ENCODE results near the gene RBMXL3. TPM values are rescaled to one million over a fixed set of nuclear protein-coding genes. Genes with fewer than 3 reads are reported as not detected.
"Not testable (repeated sequence)": the region's sequence is repeated elsewhere in the genome, so short reads cannot be mapped to it uniquely, and the experiment has no call there.

The RBMXL3 gene
- total RNA-seq: not detected in 2 replicates

- no peak for DNase-seq (ENCODE audit: extremely low read depth, low read depth, low spot score)
Measured at GRCh38 chrX:115189110-115189509, at the start of gene RBMXL3. RBMXL3 (plus strand) TSS chrX:115189410; CDS start chrX:115189442, 32 bp downstream.

GRCh38 chrX:115142057-115142456 is 47.2 kb upstream of the RBMXL3 start:
- DNase-seq (ENCODE audit: extremely low read depth, low read depth, low spot score): no peak

- DNase-seq (ENCODE audit: extremely low read depth, low read depth, low spot score): no peak
Measured at GRCh38 chrX:115147220-115147619, 42.0 kb upstream of the RBMXL3 start.

GRCh38 chrX:115173181-115173580 is 16.0 kb upstream of the RBMXL3 start:
- DNase-seq (ENCODE audit: extremely low read depth, low read depth, low spot score): no peak

GRCh38 chrX:115174548-115174947 is 14.7 kb upstream of the RBMXL3 start:
- DNase-seq (ENCODE audit: extremely low read depth, low read depth, low spot score): peak; percentile 18

GRCh38 chrX:115177932-115178331 is 11.3 kb upstream of the RBMXL3 start:
- DNase-seq (ENCODE audit: extremely low read depth, low read depth, low spot score): no peak

GRCh38 chrX:115178473-115178872 is 10.7 kb upstream of the RBMXL3 start:
- DNase-seq (ENCODE audit: extremely low read depth, low read depth, low spot score): no peak

- no peak for DNase-seq (ENCODE audit: extremely low read depth, low read depth, low spot score)
Measured at GRCh38 chrX:115183980-115184379, 5.2 kb upstream of the RBMXL3 start.

- no peak for DNase-seq (ENCODE audit: extremely low read depth, low read depth, low spot score)
Measured at GRCh38 chrX:115189646-115190635, 731 bp downstream of the RBMXL3 start.

GRCh38 chrX:115190636-115191489 is 1.7 kb downstream of the RBMXL3 start:
- DNase-seq (ENCODE audit: extremely low read depth, low read depth, low spot score): no peak

GRCh38 chrX:115191490-115192243 is 2.5 kb downstream of the RBMXL3 start:
- no peak for DNase-seq (ENCODE audit: extremely low read depth, low read depth, low spot score)

GRCh38 chrX:115192244-115192700 is 3.1 kb downstream of the RBMXL3 start:
- DNase-seq (ENCODE audit: extremely low read depth, low read depth, low spot score): no peak

GRCh38 chrX:115204040-115204439 is 14.8 kb downstream of the RBMXL3 start:
- no peak for DNase-seq (ENCODE audit: extremely low read depth, low read depth, low spot score)

GRCh38 chrX:115209547-115209946 is 20.3 kb downstream of the RBMXL3 start:
- DNase-seq (ENCODE audit: extremely low read depth, low read depth, low spot score): not testable (repeated sequence)

GRCh38 chrX:115214151-115214550 is 24.9 kb downstream of the RBMXL3 start:
- DNase-seq (ENCODE audit: extremely low read depth, low read depth, low spot score): no peak

GRCh38 chrX:115214605-115215004 is 25.4 kb downstream of the RBMXL3 start:
- no peak for DNase-seq (ENCODE audit: extremely low read depth, low read depth, low spot score)

GRCh38 chrX:115217346-115217745 is 28.1 kb downstream of the RBMXL3 start:
- DNase-seq (ENCODE audit: extremely low read depth, low read depth, low spot score): not testable (repeated sequence)

GRCh38 chrX:115226929-115227328 is 37.7 kb downstream of the RBMXL3 start:
- no peak for DNase-seq (ENCODE audit: extremely low read depth, low read depth, low spot score)

GRCh38 chrX:115229337-115230003 is 40.3 kb downstream of the RBMXL3 start:
- peak; percentile 37 for DNase-seq (ENCODE audit: extremely low read depth, low read depth, low spot score)

- no peak for DNase-seq (ENCODE audit: extremely low read depth, low read depth, low spot score)
Measured at GRCh38 chrX:115232933-115233496, 43.8 kb downstream of the RBMXL3 start.

All from glomerular endothelial cell (primary cell).